CD4-positive, alpha-beta T cell treated with Interleukin-6 at 100 ng/mL for 8 hours (primary cell): ENCODE data around the gene GABRG2.
"Not testable (repeated sequence)": the region's sequence is repeated elsewhere in the genome, so short reads cannot be mapped to it uniquely, and the experiment has no call there.

Experiments used
- DNase-seq: peaks from one replicate; pipeline ENCODE4 v3.0.0-alpha.2; 2020; ENCODE audit warnings: mixed read lengths, low spot score

Gene GABRG2

GRCh38 chr5:162067655-162068411 lies at the start of gene GABRG2:
GABRG2 (plus strand) TSS chr5:162067773; CDS start chr5:162068000, 227 bp downstream.
- no peak for DNase-seq

GRCh38 chr5:162025312-162025711 lies 42.3 kb upstream of the GABRG2 start:
- DNase-seq = no peak

- DNase-seq = no peak
Observed at GRCh38 chr5:162026803-162027202, 40.8 kb upstream of the GABRG2 start.

GRCh38 chr5:162037431-162037830 lies 30.1 kb upstream of the GABRG2 start:
- no peak for DNase-seq

- DNase-seq = no peak
Observed at GRCh38 chr5:162047279-162047678, 20.3 kb upstream of the GABRG2 start.

GRCh38 chr5:162052676-162053075 lies 14.9 kb upstream of the GABRG2 start:
- no peak for DNase-seq

- not testable (repeated sequence) for DNase-seq
Observed at GRCh38 chr5:162055095-162055494, 12.5 kb upstream of the GABRG2 start.

- no peak for DNase-seq
Observed at GRCh38 chr5:162067162-162067561, 411 bp upstream of the GABRG2 start.

- no peak for DNase-seq
Observed at GRCh38 chr5:162068412-162068811, 839 bp downstream of the GABRG2 start.

GRCh38 chr5:162068936-162069335 lies 1.4 kb downstream of the GABRG2 start:
- no peak for DNase-seq

- no peak for DNase-seq
Observed at GRCh38 chr5:162078805-162079204, 11.2 kb downstream of the GABRG2 start.

GRCh38 chr5:162091336-162091735 lies 23.8 kb downstream of the GABRG2 start:
- no peak for DNase-seq

GRCh38 chr5:162096448-162096847 lies 28.9 kb downstream of the GABRG2 start:
- no peak for DNase-seq

GRCh38 chr5:162107591-162107990 lies 40.0 kb downstream of the GABRG2 start:
- no peak for DNase-seq

GRCh38 chr5:162119801-162120200 lies 52.2 kb downstream of the GABRG2 start:
- no peak for DNase-seq

GRCh38 chr5:162128117-162128516 lies 60.5 kb downstream of the GABRG2 start:
- no peak for DNase-seq

GRCh38 chr5:162132348-162132747 lies 64.8 kb downstream of the GABRG2 start:
- DNase-seq = no peak

- DNase-seq = no peak
Observed at GRCh38 chr5:162139190-162139589, 71.6 kb downstream of the GABRG2 start.

GRCh38 chr5:162154242-162154641 lies 86.7 kb downstream of the GABRG2 start:
- no peak for DNase-seq

GRCh38 chr5:162160401-162160800 lies 92.8 kb downstream of the GABRG2 start:
- DNase-seq = no peak

- no peak for DNase-seq
Observed at GRCh38 chr5:162163663-162164062, 96.1 kb downstream of the GABRG2 start.

GRCh38 chr5:162174358-162174974 lies 106.9 kb downstream of the GABRG2 start:
- no peak for DNase-seq

GRCh38 chr5:162187371-162187770 lies 119.8 kb downstream of the GABRG2 start:
- no peak for DNase-seq

GRCh38 chr5:162189719-162190118 lies 122.1 kb downstream of the GABRG2 start:
- DNase-seq = no peak
